H54 (cell line): Measurements from ENCODE around the gene NAT10.

Experiments used
- DNase-seq: peaks from one replicate; pipeline ENCODE4 v3.0.0; 2011; ENCODE audit warnings: low spot score, mixed read lengths; ENCODE audit not compliant: insufficient read length
- FAIRE-seq: peaks from 3 replicates; lab custom pipeline; 2011; peaks lifted over from hg19 to GRCh38; lab: Jason Lieb, UNC
- POLR2A ChIP-seq: IDR thresholded peaks from 2 replicates; pipeline ENCODE4 v1.6.1; 2011; ENCODE audit warnings: low read depth, mild to moderate bottlenecking, low read length

Gene NAT10

DNA sequence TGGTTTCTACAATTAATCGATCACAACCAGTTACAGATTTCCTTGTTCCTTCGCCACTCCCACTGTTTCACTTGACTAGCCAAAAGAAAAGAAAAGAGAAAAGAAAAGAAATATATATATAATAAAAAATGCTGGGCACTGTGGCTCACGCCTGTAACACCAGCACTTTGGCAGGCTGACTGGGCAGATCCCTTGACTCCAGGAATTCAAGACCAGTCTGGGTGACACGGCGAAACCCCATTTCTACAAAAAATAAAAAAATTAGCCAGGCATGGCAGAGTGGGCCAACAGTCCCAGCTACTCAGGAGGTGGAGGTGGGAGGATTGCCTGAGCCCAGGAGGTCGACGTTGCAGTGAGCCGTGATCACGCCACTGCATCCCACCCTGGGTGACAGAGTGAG is 83.8 kb downstream of the NAT10 start:
- FAIRE-seq (no peak), DNase-seq (no peak)
- no peak for TF ChIP-seq POLR2A

DNA sequence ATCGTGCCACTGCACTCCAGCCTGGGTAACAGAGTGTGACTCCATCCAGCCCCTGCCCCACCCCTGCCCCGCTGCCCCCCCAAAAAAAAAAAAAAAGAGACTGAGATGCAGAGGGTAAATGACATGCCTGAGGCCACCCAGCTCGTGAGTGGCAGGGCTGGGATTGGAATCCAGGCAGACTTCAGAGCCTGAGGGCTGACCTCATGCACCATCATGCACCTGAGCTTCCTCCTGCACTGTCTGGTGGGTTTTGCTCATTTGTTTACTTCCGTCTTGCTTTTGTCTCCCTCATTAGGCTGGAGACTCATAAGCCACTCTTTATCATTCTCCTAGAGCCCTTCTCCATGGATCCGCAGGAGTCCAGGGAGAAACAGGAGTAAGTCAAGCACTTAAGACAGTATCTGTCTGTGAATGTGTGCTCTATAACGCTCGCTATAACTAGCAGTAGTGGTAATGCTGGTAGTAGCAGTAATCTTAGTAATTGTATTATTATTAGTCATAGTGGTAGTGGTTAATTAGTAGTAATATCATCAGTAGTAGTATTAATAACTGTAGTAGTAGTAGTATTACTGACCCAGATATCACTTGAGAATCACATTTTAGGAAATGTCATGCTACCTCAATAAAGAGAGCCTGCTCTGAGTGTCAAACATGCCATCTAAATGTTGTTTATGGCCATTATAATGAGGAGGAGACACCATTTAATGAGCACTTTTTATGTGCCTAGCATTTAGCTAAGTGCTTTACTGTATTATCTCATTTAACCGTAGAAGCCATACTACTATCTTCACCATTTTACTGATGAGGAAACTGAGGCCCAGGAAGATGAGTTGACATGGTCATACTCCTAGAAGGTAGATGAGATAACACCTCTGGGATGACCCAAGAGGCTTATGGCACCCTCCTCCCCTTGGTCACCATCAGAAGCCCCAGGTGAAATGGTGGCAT is 85.0 kb downstream of the NAT10 start:
- FAIRE-seq (no peak), DNase-seq (no peak)
- TF ChIP-seq POLR2A = no peak

DNA sequence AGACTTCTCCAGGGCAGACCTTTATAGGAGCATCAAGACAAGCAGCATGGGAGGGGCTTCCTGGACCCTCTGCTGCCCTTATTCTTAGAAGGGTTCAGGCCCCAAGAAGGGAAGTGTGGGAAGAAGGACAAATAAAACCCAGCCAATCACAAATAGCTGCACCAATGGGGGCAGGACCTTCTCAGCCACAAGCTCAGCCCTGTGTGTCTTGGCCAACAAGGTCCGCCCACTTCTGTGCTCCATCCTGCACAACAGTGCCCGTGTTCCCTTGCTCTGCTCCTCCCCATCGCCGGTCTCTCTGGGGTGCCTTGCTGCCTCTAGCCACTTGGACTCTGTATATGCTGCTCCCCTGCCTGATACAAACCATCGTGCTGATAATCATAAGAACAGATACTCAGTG is 86.1 kb downstream of the NAT10 start:
- FAIRE-seq = no peak

DNA sequence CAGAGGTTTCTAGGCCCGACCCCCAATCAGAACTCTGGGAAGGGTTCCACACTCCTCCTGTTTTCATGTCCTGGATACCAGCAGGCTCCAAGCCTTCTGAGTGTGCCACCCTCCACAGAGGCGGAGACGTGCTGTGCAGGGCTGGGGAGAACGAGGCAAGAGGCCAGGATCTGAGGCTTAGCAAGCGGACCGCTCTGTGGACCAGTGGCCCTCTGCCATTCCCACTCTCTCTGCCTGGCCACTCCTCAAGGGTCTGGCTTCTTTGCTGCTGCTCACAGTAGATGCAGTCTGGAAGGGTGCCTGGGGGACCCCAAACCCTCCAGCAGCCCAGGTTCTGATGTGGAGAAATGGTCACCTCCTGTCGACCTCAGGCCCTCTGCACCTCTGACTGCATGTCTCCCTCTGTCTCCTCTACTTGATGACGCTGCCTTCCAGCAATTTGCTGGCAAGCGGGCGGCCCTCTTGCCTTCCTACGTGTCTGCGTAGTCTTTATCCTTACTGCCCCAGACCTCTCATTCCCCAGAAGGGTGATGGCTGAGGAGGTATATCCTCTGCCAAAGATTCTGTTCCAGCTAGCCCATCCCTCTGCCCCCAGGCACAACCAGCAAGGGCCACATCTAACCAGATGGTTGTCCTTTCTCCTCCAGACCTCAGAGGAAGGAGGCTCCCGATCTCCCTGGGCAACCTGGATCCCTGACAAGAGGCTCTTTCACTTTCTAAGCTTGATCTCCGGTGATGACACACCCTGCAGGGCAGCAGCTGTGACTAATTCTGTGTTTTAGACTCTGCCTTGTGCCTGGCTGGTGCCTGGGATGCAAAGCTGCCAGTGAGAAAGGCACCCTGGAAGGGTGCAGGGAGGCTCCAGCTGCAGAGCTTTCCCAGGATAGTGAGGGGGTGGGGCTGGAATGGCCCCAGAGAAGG is 87.3 kb downstream of the NAT10 start:
- TF ChIP-seq POLR2A = peak; percentile 25; the same call in 1 of the 2 replicates
- peak; percentile 57 for FAIRE-seq
- DNase-seq = peak; percentile 93

More for the DNA sequence above, 86.1 kb downstream of the NAT10 start:
- TF ChIP-seq POLR2A = no peak
- no peak for DNase-seq

DNA sequence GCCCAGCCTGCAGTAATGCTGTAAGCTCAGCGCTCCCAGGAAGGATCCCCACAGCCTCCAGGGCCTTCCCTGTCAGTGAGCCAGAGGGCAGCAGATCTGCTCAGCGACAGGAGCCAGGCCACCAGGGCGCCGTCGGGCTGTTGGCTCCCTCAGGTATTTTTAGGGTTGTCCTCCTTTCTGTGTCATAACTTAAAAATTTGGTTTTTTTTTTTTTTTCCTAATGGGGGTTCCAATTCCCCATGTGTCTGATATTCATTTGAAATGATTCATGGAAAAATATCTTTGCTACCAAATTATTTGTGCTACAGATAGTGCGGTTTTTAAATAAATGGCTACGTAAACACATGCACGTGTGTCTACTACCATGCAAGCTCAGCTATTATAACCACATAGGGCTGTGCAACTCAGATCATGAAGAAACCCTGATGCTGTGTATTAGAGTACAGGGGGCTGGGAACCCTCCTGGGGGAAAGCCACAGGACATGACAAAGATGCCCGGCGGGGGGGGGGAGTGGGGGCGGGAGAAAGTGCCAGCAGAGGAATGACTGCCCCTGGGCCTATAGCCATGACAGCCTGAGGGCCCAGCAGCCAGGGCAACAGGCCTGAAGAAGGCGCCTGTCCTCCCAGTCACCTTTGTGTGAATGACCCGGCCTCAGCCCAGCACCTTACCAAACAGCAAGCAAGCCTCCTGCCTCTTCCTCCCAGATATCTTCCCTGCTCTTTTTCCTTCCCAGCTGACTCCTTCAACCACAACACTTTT is 89.3 kb downstream of the NAT10 start:
- no peak for TF ChIP-seq POLR2A
- no peak for FAIRE-seq
- no peak for DNase-seq
